Psoas muscle (tissue), 8 donors: Measurements from ENCODE around the gene KAT14. TPM values are rescaled to one million over a fixed set of nuclear protein-coding genes. Genes with fewer than 3 reads are reported as not detected.
"Not testable (repeated sequence)": the region's sequence is repeated elsewhere in the genome, so short reads cannot be mapped to it uniquely, and the experiment has no call there.

ENCODE experiments used
- ATAC-seq, 4 donors: fragments of 200-7000 bp; cut with Tn5 transposase; one replicate each; pipeline ENCODE4 v1.9.1; 2020; ENCODE audit warnings: moderate library complexity in 3 of 4, mild to moderate bottlenecking in 2 of 4
- DNase-seq, 2 donors: peaks; one replicate each; pipeline ENCODE4 v3.0.0-alpha.2; 2020
- H3K27ac ChIP-seq: fragments of 200-600 bp; one replicate; pipeline ENCODE4 v1.8.0; 2022
- H3K27me3 ChIP-seq, 3 donors: fragments of 200-600 bp in 1 of 3; one replicate each; pipeline versions ENCODE4 v1.6.1 to v1.8.0; 2013 to 2022; ENCODE audit warnings: low read length in 2 of 3, mild to moderate bottlenecking in 2 of 3, moderate library complexity in 1 of 3; ENCODE audit not compliant: insufficient read depth in 3 of 3
- H3K36me3 ChIP-seq, 2 donors: fragments of 200-600 bp in 1 of 2; one replicate each; pipeline versions ENCODE4 v1.6.1 to v1.8.0; 2013 to 2022; ENCODE audit warnings: low read depth in 1 of 2, mild to moderate bottlenecking in 1 of 2, moderate library complexity in 1 of 2; ENCODE audit not compliant: insufficient read depth in 1 of 2
- H3K4me1 ChIP-seq: fragments of 200-600 bp; one replicate; pipeline ENCODE4 v1.8.0; 2022
- H3K4me3 ChIP-seq: fragments of 200-600 bp; one replicate; pipeline ENCODE4 v1.8.0; 2022; ENCODE audit warnings: mild to moderate bottlenecking
- H3K9me3 ChIP-seq: fragments of 200-600 bp; one replicate; pipeline ENCODE4 v1.8.0; 2022
- WGBS, 3 donors: extraction: QIAGEN DNeasy Blood & Tissue Kit; methylation state at CpG; one replicate each; pipeline versions ENCODE4 v1.1.6 to v1.1.7; 2013; 5-methylcytosine and 5-hydroxymethylcytosine counted together
- intact Hi-C, 2 donors: fragments of 100-400 bp; cut with DNase I; formaldehyde crosslinking; loops; one replicate each; pipeline versions ENCODE4 v1.11.0 to v1.14.2; 2022
- long read RNA-seq, 2 donors: library from polyadenylated mRNA; unstranded; transcript quantifications; one replicate each; pipeline ENCODE4 v2.0.0, GENCODE V29; 2021
- polyA plus RNA-seq, 3 donors: library from polyadenylated mRNA; stranded (reverse); fragments of 200-250 nt; gene quantifications; one replicate each; pipeline ENCODE4 v1.2.3, GENCODE V29; 2013
- total RNA-seq, 4 donors: library from RNA; stranded (reverse); fragmentation: NEBNext Ultra II Directional in 2 of 4; extraction: Animal tissue kit (Norgen Biotek cat#: 25700) in 2 of 4; gene quantifications; one replicate each; pipeline versions ENCODE4 v1.2.1 to v1.2.4, GENCODE V29; 2021 to 2023
- TF ChIP-seq, protein P1 (sequence below): fragments of 200-600 bp; IDR thresholded peaks from one replicate; pipeline ENCODE4 v1.8.0; 2022; ENCODE audit warnings: antibody characterized with exemption
- donor health status: healthy with polysubstance abuse.
- donor health status: DM: no; HTN: no; CAD: no; lungs with moderate emphysema.
- donor health status: Bipolar disorder and iron deficiency.
- donor health status: healthy.
- donor health status: DM: yes; HTN: yes; CAD: no.
- donor health status: DM: no; HTN: no; CAD: no.
- donor health status: DM: no; HTN: no; CAD: no.
- donor health status: DM: yes; HTN: yes; CAD: no.

The KAT14 gene, protein sequence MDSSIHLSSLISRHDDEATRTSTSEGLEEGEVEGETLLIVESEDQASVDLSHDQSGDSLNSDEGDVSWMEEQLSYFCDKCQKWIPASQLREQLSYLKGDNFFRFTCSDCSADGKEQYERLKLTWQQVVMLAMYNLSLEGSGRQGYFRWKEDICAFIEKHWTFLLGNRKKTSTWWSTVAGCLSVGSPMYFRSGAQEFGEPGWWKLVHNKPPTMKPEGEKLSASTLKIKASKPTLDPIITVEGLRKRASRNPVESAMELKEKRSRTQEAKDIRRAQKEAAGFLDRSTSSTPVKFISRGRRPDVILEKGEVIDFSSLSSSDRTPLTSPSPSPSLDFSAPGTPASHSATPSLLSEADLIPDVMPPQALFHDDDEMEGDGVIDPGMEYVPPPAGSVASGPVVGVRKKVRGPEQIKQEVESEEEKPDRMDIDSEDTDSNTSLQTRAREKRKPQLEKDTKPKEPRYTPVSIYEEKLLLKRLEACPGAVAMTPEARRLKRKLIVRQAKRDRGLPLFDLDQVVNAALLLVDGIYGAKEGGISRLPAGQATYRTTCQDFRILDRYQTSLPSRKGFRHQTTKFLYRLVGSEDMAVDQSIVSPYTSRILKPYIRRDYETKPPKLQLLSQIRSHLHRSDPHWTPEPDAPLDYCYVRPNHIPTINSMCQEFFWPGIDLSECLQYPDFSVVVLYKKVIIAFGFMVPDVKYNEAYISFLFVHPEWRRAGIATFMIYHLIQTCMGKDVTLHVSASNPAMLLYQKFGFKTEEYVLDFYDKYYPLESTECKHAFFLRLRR
- 10 to 100 TPM; 18.4 to 23.9 (median 19.9) TPM for total RNA-seq
- polyA plus RNA-seq: 10 to 100 TPM in 2 of 3 donors, 1 to 10 TPM in 1; 7.6 to 29.8 (median 10.3) TPM
- long read RNA-seq, donor 1, partial matches to known transcripts: 1 of 24 reads
- long read RNA-seq, donor 1, other reads (novel, unspliced or antisense): 22 of 24 reads
- long read RNA-seq, donor 2, partial matches to known transcripts: 7 of 41 reads
- long read RNA-seq, donor 2, other reads (novel, unspliced or antisense): 29 of 41 reads

DNA sequence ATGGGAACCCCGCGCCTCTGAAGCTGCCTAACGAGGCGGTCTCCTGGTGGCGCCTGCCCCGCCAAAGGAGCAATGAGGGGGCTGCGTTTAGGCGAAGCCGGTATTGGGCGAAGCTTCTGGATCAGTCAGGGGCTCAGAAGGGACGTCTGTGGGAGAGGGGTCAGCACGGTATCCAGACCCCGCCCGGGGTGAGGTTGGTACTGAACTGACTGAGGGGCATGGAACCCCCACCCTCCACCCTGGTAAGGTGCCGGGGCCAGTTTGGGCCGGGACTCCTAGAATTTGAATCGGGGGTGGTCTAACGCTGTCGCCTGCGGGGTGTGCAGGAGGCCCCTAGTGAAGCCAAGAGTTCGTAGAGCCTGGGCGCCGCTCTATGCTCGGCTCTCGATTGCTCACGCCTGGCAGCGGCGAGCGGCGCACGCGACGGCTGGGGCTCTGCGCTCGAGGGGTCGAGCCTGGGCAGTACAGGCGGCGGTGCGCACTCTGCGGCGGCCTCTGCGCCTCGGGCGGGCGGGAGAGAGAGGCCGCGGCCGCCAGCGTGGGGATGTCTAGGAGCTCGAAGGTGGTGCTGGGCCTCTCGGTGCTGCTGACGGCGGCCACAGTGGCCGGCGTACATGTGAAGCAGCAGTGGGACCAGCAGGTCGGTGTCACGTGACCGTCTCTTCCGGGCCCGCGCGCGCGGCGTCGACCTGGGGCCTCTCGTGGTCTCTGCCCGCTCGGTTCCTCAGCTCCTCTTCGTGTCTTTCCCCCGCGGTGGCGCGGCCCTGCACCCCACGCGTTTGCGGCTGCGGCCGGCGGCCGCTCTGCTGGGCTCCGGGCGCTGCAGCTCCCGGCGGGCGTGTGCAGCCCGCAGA is at the start of gene KAT14, which contains the start of gene PET117:
KAT14 (plus strand) TSS at position 452 of the 854 bp plus-strand sequence. CDS start 4,798 bp downstream, outside the sequence.
PET117 (plus strand) TSS at position 452 of the 854 bp plus-strand sequence; CDS start at position 545, 93 bp downstream.
- 0 to 1% (median 0%) methylated on average over 48 to 87 of the region's 87 CpGs for WGBS, 3 donors
- intact Hi-C loops: loop anchor here in 1 of 2 donors (5.0 kb wide), 1 partner anchor 140 kb away; no protein-coding TSS in a partner anchor
- Histone ChIP-seq H3K27ac (peak within 1 kb of the TSS; percentile 96), H3K27me3 (no peaks in the 10 kb centered on the region), H3K4me3 (peak within 1 kb of the TSS; percentile 75), H3K9me3 (no peaks in the 10 kb centered on the region), H3K36me3 (peaks cover 0 to 7% of the 10 kb centered on the region in 2 donors), H3K4me1 (peaks cover 13% of the 10 kb centered on the region)
- ATAC-seq: peak; percentile 99
- peak; percentile 96 for DNase-seq
- TF ChIP-seq, protein P1, sequence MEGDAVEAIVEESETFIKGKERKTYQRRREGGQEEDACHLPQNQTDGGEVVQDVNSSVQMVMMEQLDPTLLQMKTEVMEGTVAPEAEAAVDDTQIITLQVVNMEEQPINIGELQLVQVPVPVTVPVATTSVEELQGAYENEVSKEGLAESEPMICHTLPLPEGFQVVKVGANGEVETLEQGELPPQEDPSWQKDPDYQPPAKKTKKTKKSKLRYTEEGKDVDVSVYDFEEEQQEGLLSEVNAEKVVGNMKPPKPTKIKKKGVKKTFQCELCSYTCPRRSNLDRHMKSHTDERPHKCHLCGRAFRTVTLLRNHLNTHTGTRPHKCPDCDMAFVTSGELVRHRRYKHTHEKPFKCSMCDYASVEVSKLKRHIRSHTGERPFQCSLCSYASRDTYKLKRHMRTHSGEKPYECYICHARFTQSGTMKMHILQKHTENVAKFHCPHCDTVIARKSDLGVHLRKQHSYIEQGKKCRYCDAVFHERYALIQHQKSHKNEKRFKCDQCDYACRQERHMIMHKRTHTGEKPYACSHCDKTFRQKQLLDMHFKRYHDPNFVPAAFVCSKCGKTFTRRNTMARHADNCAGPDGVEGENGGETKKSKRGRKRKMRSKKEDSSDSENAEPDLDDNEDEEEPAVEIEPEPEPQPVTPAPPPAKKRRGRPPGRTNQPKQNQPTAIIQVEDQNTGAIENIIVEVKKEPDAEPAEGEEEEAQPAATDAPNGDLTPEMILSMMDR: no peak

GRCh38 chr20:18088298-18088697 is 49.4 kb upstream of the KAT14 start:
- 75 to 85% (median 82%) methylated on average over 3 of the region's 3 CpGs for WGBS, 3 donors
- H3K4me1 ChIP-seq, H3K27me3 ChIP-seq, DNase-seq, H3K27ac ChIP-seq, H3K36me3 ChIP-seq, ATAC-seq, H3K4me3 ChIP-seq, H3K9me3 ChIP-seq: not testable (repeated sequence)
- intact Hi-C loops: loop anchor here (5.0 to 10.0 kb wide), 2 partner anchors 597 to 1271 kb away; no protein-coding TSS in a partner anchor

- not testable (repeated sequence) for ATAC-seq
- WGBS, 3 donors: 93% methylated on average over 11 of the region's 11 CpGs
Observed at GRCh38 chr20:18088841-18089240, 48.8 kb upstream of the KAT14 start.

DNA sequence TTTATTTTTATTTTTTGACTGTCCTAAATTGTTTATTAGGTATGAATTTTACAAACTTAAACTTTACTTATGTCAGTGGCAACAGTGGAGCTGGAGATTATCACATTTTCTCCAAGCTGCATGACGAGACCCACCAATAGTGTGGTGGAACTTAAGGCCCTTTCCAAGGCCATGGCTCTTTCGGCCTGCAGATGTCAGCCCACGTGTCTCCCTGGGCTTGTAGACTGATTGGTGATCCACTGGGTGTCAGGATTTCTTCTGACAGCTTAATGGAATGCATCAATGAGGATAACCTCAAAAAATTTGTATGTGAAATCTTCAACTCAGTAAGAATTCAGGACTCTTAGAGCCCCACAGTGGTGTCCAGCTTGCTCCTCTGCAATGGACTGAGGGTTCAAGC is 47.6 kb upstream of the KAT14 start:
- TF ChIP-seq, protein P1: no peak
- 20 to 29% (median 25%) methylated on average over 3 of the region's 3 CpGs for WGBS, 3 donors
- Histone ChIP-seq H3K9me3 (no peaks in the 10 kb centered on the region), H3K4me1 (no peaks in the 10 kb centered on the region), H3K36me3 (no peaks in the 10 kb centered on the region), H3K27me3 (peaks cover 0 to 2% (median 0%) of the 10 kb centered on the region in 3 donors), H3K4me3 (no peak overlapping the region), H3K27ac (no peak overlapping the region)
- ATAC-seq: no peak
- intact Hi-C loops: no loop called here
- no peak for DNase-seq

More at GRCh38 chr20:18088841-18089240, 48.8 kb upstream of the KAT14 start:
- intact Hi-C loops: loop anchor here (5.0 to 10.0 kb wide), 2 partner anchors 596 to 1272 kb away; no protein-coding TSS in a partner anchor
- H3K27ac ChIP-seq, H3K4me1 ChIP-seq, DNase-seq, H3K9me3 ChIP-seq, H3K27me3 ChIP-seq, H3K36me3 ChIP-seq, H3K4me3 ChIP-seq: not testable (repeated sequence)

DNA sequence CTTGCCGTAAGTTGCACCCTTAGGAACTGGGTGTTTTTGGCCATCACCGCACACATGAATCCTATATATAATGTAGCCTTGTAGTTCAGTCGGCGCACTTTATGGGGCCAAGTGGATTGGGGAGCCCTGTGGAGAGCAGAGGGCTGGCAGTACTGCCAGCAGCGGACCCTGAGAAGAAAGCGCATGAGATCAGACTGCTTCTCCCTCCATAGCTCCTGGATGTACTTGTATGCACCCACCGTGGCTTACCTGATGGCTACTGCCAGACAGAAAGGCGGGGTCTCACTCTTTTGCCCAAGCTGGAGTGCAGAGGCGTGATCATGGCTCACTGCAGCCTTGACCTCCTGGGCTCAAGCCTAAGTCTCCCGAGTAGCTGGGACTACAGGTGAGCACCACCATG is 47.2 kb upstream of the KAT14 start:
- no peak for ATAC-seq
- WGBS, 3 donors: 91 to 95% (median 91%) methylated on average over 10 of the region's 10 CpGs
- intact Hi-C loops: no loop called here
- H3K36me3 ChIP-seq: no peaks in the 10 kb centered on the region
- no peak overlapping the region for H3K27ac ChIP-seq
- DNase-seq: no peak
- no peaks in the 10 kb centered on the region for H3K4me1 ChIP-seq
- H3K9me3 ChIP-seq: no peaks in the 10 kb centered on the region
- H3K4me3 ChIP-seq: no peak overlapping the region
- TF ChIP-seq, protein P1: no peak
- H3K27me3 ChIP-seq: peaks cover 0 to 2% (median 0%) of the 10 kb centered on the region in 3 donors
